ENCODE measurements around the gene MARS1. TPM values are rescaled to one million over a fixed set of nuclear protein-coding genes. Genes with fewer than 3 reads are reported as not detected.

Gene MARS1
- total RNA-seq, 4 donors from 2014 or later, result 53.2 to 81.0 (median 62.7) TPM

DNA sequence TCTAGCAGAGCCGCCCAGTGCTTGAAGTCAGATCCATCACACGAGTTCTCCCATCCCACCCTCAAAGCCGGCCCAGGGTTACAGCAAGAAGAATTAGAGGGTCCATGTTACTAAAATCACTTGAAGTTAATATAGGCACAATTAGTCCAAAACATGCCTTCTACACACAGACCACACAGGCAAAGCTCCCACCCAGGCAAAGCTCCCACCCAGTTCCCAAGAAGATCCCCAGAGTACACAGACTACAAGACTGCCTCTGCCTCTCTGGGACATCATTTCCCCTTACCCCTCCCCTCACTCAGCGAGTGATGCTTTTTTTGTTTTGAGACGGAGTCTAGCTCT is 25.0 kb upstream of the MARS1 start:
- 37% methylated on average over 3 of the region's 5 CpGs for WGBS
- intact Hi-C loops (cut with DNase I), result no loop called here
- no peaks in the 10 kb centered on the region for H3K36me3 ChIP-seq
- peaks cover 23 to 44% (median 40%) of the 10 kb centered on the region in 4 donors for H3K4me1 ChIP-seq
- peak overlapping the region; percentile 80 to 85 (median 82) for H3K27ac ChIP-seq (replicated peaks in 1 of 4)
- peak overlapping the region; percentile 64 to 79 (median 66) for H3K4me3 ChIP-seq
- H3K9me3 ChIP-seq, result no peaks in the 10 kb centered on the region
- H3K27me3 ChIP-seq, result peaks cover 0 to 23% (median 4%) of the 10 kb centered on the region in 4 donors
- DNase-seq (ENCODE audit: extremely low spot score), result no peak
- TF ChIP-seq EP300 (IDR thresholded peaks at IDR 0.05) (no peak), CTCF (IDR thresholded peaks at IDR 0.05) (no peak), POLR2AphosphoS5 (IDR thresholded peaks at IDR 0.05) (no peak), POLR2A (IDR thresholded peaks at IDR 0.05; ENCODE audit: low read depth) (no peak)

DNA sequence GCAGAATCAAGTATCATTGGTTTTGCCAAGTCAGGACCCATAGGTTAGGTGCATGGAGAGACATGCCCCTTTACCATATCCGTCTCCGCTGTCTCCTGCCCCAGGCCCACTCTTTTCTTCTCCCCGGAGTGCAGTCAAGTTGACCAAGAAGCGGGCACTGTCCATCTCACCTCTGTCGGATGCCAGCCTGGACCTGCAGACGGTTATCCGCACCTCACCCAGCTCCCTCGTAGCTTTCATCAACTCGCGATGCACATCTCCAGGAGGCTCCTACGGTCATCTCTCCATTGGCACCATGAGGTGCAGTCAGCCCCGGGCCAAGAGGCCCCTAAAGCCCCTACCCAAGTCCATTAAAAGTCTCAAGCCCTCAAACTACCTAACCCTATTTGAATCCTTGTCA is 23.3 kb upstream of the MARS1 start:
- Histone ChIP-seq H3K27me3 (peaks cover 0 to 39% (median 4%) of the 10 kb centered on the region in 4 donors), H3K9me3 (no peaks in the 10 kb centered on the region), H3K36me3 (no peaks in the 10 kb centered on the region), H3K27ac (replicated peaks in 1 of 4) (no peak overlapping the region), H3K4me1 (peaks cover 16 to 35% (median 31%) of the 10 kb centered on the region in 4 donors), H3K4me3 (no peak overlapping the region)
- WGBS, result 95% methylated on average over 12 of the region's 12 CpGs
- intact Hi-C loops (cut with DNase I), result no loop called here
- TF ChIP-seq POLR2AphosphoS5 (IDR thresholded peaks at IDR 0.05) (no peak), EP300 (IDR thresholded peaks at IDR 0.05) (no peak), CTCF (IDR thresholded peaks at IDR 0.05) (no peak), POLR2A (IDR thresholded peaks at IDR 0.05; ENCODE audit: low read depth) (no peak)
- no peak for DNase-seq (ENCODE audit: extremely low spot score)

GRCh38 chr12:57465030-57465746 is 22.7 kb upstream of the MARS1 start:
- Histone ChIP-seq H3K9me3 (no peaks in the 10 kb centered on the region), H3K27me3 (peaks cover 0 to 45% (median 4%) of the 10 kb centered on the region in 4 donors), H3K4me3 (no peak overlapping the region), H3K27ac (replicated peaks in 1 of 4) (no peak overlapping the region), H3K4me1 (peaks cover 13 to 29% (median 26%) of the 10 kb centered on the region in 4 donors), H3K36me3 (no peaks in the 10 kb centered on the region)
- 83% methylated on average over 6 of the region's 6 CpGs for WGBS
- TF ChIP-seq EP300 (IDR thresholded peaks at IDR 0.05) (no peak), POLR2AphosphoS5 (IDR thresholded peaks at IDR 0.05) (no peak), CTCF (IDR thresholded peaks at IDR 0.05) (no peak), POLR2A (IDR thresholded peaks at IDR 0.05; ENCODE audit: low read depth) (no peak)
- intact Hi-C loops (cut with DNase I), result no loop called here
- DNase-seq (ENCODE audit: extremely low spot score), result no peak

GRCh38 chr12:57465747-57466505 is 21.9 kb upstream of the MARS1 start:
- Histone ChIP-seq H3K27ac (replicated peaks in 1 of 4) (no peak overlapping the region), H3K4me3 (no peak overlapping the region), H3K36me3 (no peaks in the 10 kb centered on the region), H3K27me3 (peaks cover 0 to 46% (median 3%) of the 10 kb centered on the region in 4 donors), H3K4me1 (peaks cover 6 to 21% (median 19%) of the 10 kb centered on the region in 4 donors), H3K9me3 (no peaks in the 10 kb centered on the region)
- intact Hi-C loops (cut with DNase I), result no loop called here
- TF ChIP-seq POLR2AphosphoS5 (IDR thresholded peaks at IDR 0.05) (no peak), CTCF (IDR thresholded peaks at IDR 0.05) (no peak), EP300 (IDR thresholded peaks at IDR 0.05) (no peak), POLR2A (IDR thresholded peaks at IDR 0.05; ENCODE audit: low read depth) (no peak)
- no peak for DNase-seq (ENCODE audit: extremely low spot score)
- WGBS, result 80% methylated on average over 12 of the region's 14 CpGs

All from esophagus muscularis mucosa (tissue), 4 donors.